Cerebellar cortex (tissue), 1 donor: ENCODE measurements around the gene SULT1B1.

Source experiments
- DNase-seq: peaks from one replicate; pipeline ENCODE4 v3.0.0-alpha.2; 2015; ENCODE audit warnings: low spot score

Gene SULT1B1

GRCh38 chr4:69697536-69698242, 62.7 kb downstream of the SULT1B1 start:
- no peak for DNase-seq

- DNase-seq, result peak; percentile 16
Observed at GRCh38 chr4:69689599-69689998, 70.8 kb downstream of the SULT1B1 start.

GRCh38 chr4:69684804-69685203, 75.6 kb downstream of the SULT1B1 start:
- no peak for DNase-seq
